Measurements from ENCODE around the gene TOGARAM2.

The TOGARAM2 gene

DNA sequence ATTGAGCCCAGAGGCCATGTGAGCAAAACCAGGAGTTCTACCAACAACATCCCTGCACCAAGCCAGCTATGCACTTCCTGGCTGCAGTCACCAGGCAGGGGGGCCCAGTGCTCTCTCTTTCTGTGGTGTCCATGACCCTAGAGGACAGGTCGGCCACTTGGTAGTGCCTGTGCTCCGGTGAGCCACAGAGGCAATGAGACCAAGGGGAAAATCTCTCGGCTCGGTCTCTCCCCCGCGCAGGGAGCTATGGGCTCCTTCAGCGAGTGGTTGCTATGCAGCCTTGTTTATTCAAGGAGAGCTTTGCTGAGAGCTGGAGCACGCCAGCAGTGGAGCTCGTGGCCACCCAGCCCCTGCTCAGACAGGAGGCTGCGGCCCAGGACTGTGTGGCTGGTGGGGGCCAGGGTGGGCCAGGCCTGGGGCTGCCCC is at the start of gene TOGARAM2:
TSS of gene TOGARAM2 (plus strand) at position 283 of the 426 bp plus-strand sequence. CDS start 13,537 bp downstream, outside the sequence.
- TF ChIP-seq, protein P1, sequence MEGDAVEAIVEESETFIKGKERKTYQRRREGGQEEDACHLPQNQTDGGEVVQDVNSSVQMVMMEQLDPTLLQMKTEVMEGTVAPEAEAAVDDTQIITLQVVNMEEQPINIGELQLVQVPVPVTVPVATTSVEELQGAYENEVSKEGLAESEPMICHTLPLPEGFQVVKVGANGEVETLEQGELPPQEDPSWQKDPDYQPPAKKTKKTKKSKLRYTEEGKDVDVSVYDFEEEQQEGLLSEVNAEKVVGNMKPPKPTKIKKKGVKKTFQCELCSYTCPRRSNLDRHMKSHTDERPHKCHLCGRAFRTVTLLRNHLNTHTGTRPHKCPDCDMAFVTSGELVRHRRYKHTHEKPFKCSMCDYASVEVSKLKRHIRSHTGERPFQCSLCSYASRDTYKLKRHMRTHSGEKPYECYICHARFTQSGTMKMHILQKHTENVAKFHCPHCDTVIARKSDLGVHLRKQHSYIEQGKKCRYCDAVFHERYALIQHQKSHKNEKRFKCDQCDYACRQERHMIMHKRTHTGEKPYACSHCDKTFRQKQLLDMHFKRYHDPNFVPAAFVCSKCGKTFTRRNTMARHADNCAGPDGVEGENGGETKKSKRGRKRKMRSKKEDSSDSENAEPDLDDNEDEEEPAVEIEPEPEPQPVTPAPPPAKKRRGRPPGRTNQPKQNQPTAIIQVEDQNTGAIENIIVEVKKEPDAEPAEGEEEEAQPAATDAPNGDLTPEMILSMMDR (IDR thresholded peaks at IDR 0.05; ENCODE audit: control insufficient read depth, extremely low read depth, insufficient read depth): no peak
- H3K4me3 ChIP-seq (ENCODE audit: low read depth, low read length): no peak within 1 kb of the TSS
- no peak for DNase-seq (ENCODE audit: low read depth)

DNA sequence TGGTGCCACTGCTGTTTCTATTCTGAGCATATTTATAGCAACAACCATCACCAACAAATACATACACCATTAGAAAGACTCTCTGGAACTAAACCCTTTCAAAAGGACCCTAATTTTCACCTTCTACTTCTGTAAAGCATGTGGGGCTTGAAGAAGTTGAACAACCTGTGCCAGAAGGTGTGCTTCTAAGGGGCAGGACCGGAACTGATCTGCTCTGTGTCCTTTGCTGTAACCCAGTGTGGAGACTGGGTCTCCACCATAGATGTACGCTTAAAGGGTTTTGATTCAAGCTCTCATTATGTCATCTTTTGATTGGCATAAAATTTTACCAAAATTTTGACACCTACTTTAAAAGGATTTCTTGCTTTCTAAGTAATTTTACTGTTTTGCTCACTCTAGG is 46.3 kb upstream of the TOGARAM2 start:
- DNase-seq (ENCODE audit: low read depth): no peak
- no peak overlapping the region for H3K4me3 ChIP-seq (ENCODE audit: low read depth, low read length)
- TF ChIP-seq, protein P1 (IDR thresholded peaks at IDR 0.05; ENCODE audit: control insufficient read depth, extremely low read depth, insufficient read depth): no peak

DNA sequence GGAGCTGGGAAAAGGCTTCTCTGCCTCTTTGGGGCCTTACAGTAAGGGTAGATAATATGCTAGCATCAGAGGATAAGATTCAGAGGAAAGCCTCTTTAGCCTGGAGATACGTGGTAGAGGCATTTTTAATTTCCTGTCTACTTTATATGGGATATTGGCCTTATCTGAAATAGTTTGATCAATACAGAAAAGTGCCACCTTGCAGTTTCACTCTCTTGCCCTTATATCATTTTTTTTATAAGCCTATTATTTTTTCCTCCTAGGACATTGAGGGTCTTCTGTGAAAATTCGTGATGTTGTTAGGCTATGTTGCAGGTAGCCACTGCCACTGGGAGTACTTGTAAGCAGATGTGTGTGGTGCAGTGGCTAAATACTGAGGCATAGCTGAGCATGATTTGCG is 40.1 kb upstream of the TOGARAM2 start:
- TF ChIP-seq, protein P1 (IDR thresholded peaks at IDR 0.05; ENCODE audit: control insufficient read depth, extremely low read depth, insufficient read depth): no peak
- no peak overlapping the region for H3K4me3 ChIP-seq (ENCODE audit: low read depth, low read length)
- DNase-seq (ENCODE audit: low read depth): no peak

DNA sequence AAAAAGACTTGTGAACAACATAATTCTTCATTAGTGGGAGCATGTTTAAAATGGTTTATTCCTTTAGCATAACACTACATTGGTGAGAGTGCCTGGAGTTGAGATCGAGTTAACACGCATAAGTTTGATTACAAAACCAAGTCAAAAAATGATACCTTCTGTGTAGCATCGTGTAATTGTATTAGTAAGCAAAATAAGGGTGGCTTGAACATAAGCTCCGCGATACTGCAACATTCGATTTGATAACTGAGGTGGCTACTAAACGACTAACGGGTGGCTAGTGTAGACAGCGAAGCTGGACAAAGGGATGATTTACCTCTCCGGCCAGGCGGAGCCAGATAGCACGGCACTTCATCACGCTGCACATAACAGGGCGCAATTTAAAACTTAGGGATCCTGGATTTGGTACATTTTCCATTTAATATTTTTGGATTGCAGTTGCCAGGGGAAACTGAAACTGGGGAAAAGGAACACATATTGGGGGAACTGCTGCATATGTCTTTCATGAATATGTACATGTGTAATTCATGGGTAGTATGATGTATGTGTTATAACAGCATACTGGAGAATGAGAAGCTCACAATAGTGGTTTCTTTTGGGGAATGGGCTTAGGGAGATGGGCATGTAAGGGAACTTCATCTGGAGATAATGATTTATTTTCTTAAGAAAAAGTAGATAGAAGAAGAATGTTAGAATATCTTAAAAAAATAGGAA is 36.4 kb upstream of the TOGARAM2 start:
- DNase-seq (ENCODE audit: low read depth): no peak
- TF ChIP-seq, protein P1 (IDR thresholded peaks at IDR 0.05; ENCODE audit: control insufficient read depth, extremely low read depth, insufficient read depth): no peak

DNA sequence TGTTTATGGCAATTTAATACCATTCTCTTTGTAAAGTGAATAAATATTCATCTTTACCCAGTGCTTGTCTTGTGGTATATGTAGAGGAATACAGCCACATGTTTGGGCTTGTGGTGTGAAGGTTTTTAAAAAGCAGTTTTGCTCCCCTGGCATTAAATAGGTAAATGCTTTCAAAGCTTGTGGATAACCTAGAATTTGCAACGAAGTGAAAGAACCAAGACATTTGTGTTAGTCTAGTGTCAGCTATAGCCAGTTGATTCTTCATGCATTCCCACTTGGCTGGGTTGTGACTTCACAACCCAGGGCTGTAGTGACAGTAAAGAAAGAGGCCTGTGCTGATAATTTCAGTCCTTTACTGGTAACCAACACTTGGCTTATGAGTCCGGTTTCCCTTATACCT is 32.9 kb upstream of the TOGARAM2 start:
- H3K4me3 ChIP-seq (ENCODE audit: low read depth, low read length): no peak overlapping the region
- DNase-seq (ENCODE audit: low read depth): no peak
- TF ChIP-seq, protein P1 (IDR thresholded peaks at IDR 0.05; ENCODE audit: control insufficient read depth, extremely low read depth, insufficient read depth): no peak

More for the DNA sequence above, 36.4 kb upstream of the TOGARAM2 start:
- no peak overlapping the region for H3K4me3 ChIP-seq (ENCODE audit: low read depth, low read length)

DNA sequence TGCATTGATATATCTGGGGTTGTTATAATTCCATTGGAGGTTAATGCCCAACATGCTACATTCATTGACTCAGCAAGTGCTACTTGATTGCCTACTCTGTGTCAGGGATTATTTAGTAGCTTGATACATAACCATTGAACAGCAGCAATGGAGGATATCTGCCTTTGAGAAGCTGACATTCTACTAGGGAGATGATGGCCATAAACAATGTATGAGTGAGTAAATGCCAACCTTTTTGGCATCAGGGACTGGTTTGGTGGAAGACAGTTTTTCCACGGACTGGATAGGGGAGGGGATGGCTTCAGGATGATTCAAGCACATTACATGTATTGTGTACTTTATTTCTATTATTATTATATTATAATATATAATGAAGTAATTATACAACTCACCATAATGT is 31.9 kb upstream of the TOGARAM2 start:
- no peak overlapping the region for H3K4me3 ChIP-seq (ENCODE audit: low read depth, low read length)
- TF ChIP-seq, protein P1 (IDR thresholded peaks at IDR 0.05; ENCODE audit: control insufficient read depth, extremely low read depth, insufficient read depth): no peak
- no peak for DNase-seq (ENCODE audit: low read depth)
